Progenitor cell of endocrine pancreas (in vitro differentiated cells): ENCODE measurements around the gene PAM. TPM values are rescaled to one million over a fixed set of nuclear protein-coding genes. Genes with fewer than 3 reads are reported as not detected.
"Not testable (repeated sequence)": the region's sequence is repeated elsewhere in the genome, so short reads cannot be mapped to it uniquely, and the experiment has no call there.

Experiments used
- DNase-seq: peaks from one replicate; pipeline ENCODE4 v3.0.0; 2021; ENCODE audit warnings: low spot score; ENCODE audit not compliant: unreplicated experiment
- H3K27ac Mint-ChIP-seq: 2 replicates; pipeline ENCODE4 v1.8.0; 2021; ENCODE audit warnings: mild to moderate bottlenecking, moderate library complexity, mixed read lengths
- H3K27me3 Mint-ChIP-seq: 2 replicates; pipeline ENCODE4 v1.8.0; 2021; ENCODE audit warnings: mixed read lengths
- H3K36me3 Mint-ChIP-seq: 2 replicates; pipeline ENCODE4 v1.8.0; 2022; ENCODE audit warnings: mixed read lengths; ENCODE audit not compliant: insufficient read depth
- H3K4me1 Mint-ChIP-seq: 2 replicates; pipeline ENCODE4 v1.8.0; 2021; ENCODE audit warnings: low read depth, mixed read lengths
- H3K4me3 Mint-ChIP-seq: 2 replicates; pipeline ENCODE4 v1.8.0; 2021; ENCODE audit warnings: low read depth, mild to moderate bottlenecking, moderate library complexity, mixed read lengths
- H3K9me3 Mint-ChIP-seq: 2 replicates; pipeline ENCODE4 v1.8.0; 2021; ENCODE audit warnings: low read depth, mixed read lengths
- total RNA-seq: library from RNA; stranded (reverse); gene quantifications from 2 replicates; pipeline ENCODE4 v1.2.1, GENCODE V29; 2021
- TF ChIP-seq, protein P1 (sequence below): fragments of 200-600 bp; sonication (generic); IDR thresholded peaks from one replicate; pipeline ENCODE4 v1.5.0; 2021; ENCODE audit warnings: antibody characterized with exemption, mild to moderate bottlenecking; ENCODE audit not compliant: unreplicated experiment

Gene PAM
- total RNA-seq, 1 donor from 2014 or later: 111 TPM

DNA sequence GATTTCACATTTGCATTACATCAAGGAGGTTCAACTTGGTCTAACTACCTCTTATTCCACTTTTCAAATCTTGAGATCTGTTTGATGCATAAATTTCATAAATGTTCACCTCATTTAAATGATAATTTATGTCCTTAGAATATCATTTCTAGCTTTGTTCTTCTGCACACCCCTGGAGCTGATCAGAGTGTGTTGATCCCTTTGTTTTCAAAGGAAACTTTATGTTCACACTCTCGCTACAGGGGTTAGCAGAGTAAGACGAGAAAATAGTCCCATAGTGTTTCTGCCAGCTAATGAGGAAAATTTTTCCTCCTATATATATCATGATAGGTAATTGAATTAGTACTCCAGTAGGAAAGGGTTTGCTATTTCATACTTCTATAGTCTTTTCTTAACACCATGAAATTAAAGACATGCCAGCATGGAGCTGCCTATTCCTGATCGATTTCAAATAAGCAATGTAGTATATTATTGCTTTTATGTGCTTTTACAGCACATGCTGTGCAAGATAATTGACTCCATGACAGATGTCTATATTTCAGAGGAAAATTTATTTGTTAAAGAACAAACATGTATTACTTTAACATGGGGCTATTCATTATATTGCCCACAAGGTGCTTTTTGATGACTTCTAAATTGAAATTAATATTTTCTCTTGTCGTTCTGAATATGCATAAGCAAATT is 4.8 kb upstream of the PAM start:
- no peaks in the 10 kb centered on the region for H3K9me3 Mint-ChIP-seq
- H3K27me3 Mint-ChIP-seq: peaks cover 31% of the 10 kb centered on the region
- H3K36me3 Mint-ChIP-seq: no peaks in the 10 kb centered on the region
- H3K4me3 Mint-ChIP-seq: no peak overlapping the region
- peaks cover 2% of the 10 kb centered on the region for H3K4me1 Mint-ChIP-seq
- TF ChIP-seq, protein P1, sequence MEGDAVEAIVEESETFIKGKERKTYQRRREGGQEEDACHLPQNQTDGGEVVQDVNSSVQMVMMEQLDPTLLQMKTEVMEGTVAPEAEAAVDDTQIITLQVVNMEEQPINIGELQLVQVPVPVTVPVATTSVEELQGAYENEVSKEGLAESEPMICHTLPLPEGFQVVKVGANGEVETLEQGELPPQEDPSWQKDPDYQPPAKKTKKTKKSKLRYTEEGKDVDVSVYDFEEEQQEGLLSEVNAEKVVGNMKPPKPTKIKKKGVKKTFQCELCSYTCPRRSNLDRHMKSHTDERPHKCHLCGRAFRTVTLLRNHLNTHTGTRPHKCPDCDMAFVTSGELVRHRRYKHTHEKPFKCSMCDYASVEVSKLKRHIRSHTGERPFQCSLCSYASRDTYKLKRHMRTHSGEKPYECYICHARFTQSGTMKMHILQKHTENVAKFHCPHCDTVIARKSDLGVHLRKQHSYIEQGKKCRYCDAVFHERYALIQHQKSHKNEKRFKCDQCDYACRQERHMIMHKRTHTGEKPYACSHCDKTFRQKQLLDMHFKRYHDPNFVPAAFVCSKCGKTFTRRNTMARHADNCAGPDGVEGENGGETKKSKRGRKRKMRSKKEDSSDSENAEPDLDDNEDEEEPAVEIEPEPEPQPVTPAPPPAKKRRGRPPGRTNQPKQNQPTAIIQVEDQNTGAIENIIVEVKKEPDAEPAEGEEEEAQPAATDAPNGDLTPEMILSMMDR: no peak
- H3K27ac Mint-ChIP-seq: no peak overlapping the region
- DNase-seq: no peak

DNA sequence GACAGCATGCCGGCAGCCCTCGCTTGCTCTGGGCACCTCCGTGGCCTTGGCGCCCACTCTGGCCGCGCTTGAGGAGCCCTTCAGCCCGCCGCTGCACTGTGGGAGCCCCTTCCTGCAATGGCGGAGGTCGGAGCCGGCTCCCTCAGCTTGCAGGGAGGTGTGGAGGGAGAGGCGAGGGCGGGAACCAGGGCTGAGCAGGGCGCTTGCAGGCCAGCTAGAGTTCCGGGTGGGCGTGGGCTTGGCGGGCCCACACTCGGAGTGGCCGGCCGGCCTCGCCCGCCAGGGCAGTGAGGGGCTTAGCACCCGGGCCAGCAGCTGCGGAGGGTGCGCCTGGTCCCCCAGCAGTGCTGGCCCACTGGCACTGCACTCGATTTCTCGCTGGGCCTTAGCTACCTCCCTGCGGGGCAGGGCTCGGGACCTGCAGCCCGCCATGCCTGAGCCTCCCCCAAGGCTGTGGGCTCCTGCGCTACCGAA is 3.2 kb upstream of the PAM start:
- H3K4me3 Mint-ChIP-seq, H3K4me1 Mint-ChIP-seq: not testable (repeated sequence)
- peaks cover 34% of the 10 kb centered on the region for H3K27me3 Mint-ChIP-seq

DNA sequence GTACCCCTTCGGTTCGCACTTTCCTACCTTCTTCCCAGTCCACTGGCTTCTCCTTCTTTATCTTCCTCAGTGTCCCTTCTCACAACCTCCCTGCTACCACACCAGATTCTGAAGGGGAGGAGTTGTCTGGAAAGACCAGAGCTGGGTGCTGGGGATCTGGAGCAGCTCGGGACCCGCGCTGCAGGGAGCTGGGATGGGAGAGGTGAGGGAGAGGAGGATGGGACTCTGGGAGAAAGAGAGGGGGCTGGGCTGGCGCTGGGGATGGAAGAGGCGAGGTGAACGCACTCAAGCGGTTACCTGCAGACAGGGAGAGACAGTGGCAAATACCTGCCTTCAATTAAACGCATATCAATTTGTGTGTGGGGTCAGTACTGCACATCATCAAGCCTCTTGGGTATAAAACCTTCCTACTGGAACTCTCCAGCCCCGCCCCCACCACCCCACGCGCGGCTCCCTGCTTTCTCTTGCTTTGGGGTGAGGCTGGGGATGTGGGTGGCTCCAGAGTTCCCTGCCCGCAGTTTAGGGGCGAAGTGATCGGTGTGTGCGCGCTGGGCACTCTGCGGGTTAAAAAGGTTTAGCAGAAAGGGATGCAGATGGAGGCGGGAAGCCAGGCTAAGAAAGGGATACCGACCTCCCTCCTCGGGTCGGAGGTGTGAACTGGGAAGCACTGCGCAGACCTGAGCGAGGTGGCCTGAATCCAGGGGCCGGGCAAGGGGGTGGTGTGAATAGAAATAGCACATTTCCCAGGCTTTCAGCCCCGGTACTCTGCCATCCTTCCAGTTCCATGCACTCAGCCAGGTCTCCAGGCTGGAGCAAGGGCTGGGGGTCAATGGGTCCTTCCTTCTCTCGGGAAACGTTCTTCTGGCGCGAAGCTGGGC is 977 bp upstream of the PAM start:
- Mint-ChIP-seq H3K36me3 (no peaks in the 10 kb centered on the region), H3K9me3 (no peaks in the 10 kb centered on the region), H3K4me3 (peak overlapping the region; percentile 94), H3K27me3 (peaks cover 32% of the 10 kb centered on the region), H3K27ac (peak overlapping the region; percentile 89), H3K4me1 (peaks cover 6% of the 10 kb centered on the region)
- TF ChIP-seq, protein P1: no peak
- DNase-seq: peak; percentile 14

More for the DNA sequence above, 3.2 kb upstream of the PAM start:
- H3K36me3 Mint-ChIP-seq, H3K27ac Mint-ChIP-seq, DNase-seq, H3K9me3 Mint-ChIP-seq: not testable (repeated sequence)

DNA sequence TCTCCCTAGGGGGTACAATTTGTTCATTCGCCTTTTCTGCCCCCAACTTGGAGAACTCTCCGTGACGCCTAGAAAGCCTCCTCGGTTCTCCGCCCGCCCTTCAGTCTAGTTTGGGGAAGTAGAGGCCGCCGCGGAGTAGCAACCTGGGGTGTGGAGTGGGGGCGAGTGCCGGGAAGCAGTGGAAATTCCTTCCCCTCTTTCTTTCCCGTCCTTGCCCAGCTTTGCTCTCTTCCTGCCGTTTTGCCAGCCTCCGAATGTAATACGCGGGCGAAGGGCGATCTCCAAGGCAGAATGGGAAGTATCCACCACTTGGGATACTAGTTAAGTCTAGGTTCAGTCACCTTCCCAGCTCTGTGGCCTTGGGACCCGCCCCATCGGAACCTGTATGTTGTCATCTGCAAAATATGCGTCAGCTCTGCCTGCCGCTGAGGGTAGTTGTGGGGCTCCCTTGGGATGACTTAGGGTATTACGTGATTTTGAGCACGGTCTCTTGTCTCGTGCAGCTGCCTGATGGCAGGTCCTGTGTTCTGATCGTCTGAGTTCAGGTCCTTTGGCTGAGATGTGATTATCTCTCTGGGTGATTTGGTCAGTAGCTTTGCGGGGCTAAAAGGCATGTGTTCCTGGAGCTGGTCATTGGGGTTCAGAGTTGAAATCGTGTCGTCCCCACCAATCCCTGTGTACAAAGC is 724 bp downstream of the PAM start:
- Mint-ChIP-seq H3K9me3 (no peaks in the 10 kb centered on the region), H3K4me1 (peaks cover 6% of the 10 kb centered on the region), H3K27me3 (peaks cover 27% of the 10 kb centered on the region), H3K4me3 (peak overlapping the region; percentile 94), H3K36me3 (no peaks in the 10 kb centered on the region), H3K27ac (peak overlapping the region; percentile 98)
- DNase-seq: peak; percentile 35
- TF ChIP-seq, protein P1: no peak

DNA sequence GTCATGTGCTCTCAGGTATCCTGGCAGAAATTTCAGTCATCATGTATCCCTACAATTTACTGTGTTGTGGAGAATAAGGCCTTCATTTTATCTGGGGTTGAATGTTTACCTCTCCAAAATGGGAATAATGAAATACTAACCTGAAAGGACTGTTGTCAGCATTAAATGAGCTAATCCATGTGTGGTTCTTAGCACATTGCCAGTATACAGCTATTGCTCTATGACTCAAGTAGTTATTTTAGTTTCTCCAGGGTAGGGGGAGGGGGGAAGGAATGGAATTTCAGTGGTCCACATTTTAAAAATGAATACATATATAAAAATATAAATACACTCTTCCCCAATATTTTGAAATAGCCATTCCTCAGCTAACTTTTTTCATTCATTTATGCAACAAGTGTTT is 3.5 kb downstream of the PAM start:
- DNase-seq: no peak
- Mint-ChIP-seq H3K9me3 (no peaks in the 10 kb centered on the region), H3K27me3 (peaks cover 18% of the 10 kb centered on the region), H3K4me3 (no peak overlapping the region), H3K36me3 (no peaks in the 10 kb centered on the region), H3K27ac (no peak overlapping the region), H3K4me1 (peaks cover 9% of the 10 kb centered on the region)
- TF ChIP-seq, protein P1: no peak
